ENCODE measurements around the gene GGA1.
"Not testable (repeated sequence)": the region's sequence is repeated elsewhere in the genome, so short reads cannot be mapped to it uniquely, and the experiment has no call there.

The GGA1 gene

GRCh38 chr22:37601540-37602442, 6.8 kb upstream of the GGA1 start:
- no peaks in the 10 kb centered on the region for H3K36me3 ChIP-seq (replicated peaks; ENCODE audit: insufficient read depth, low read length)
- H3K79me2 ChIP-seq (ENCODE audit: low read length): no peaks in the 10 kb centered on the region
- no peaks in the 10 kb centered on the region for H4K20me1 ChIP-seq (ENCODE audit: insufficient read depth, low read length)
- H3K9ac ChIP-seq (ENCODE audit: low read length): no peak overlapping the region
- peak overlapping the region; percentile 60 for H2AFZ ChIP-seq (ENCODE audit: low read length)
- TF ChIP-seq CTCF (IDR thresholded peaks at IDR 0.05; ENCODE audit: low read length) (no peak), EZH2 (optimal IDR thresholded peaks at IDR 0.05; ENCODE audit: low read depth, low read length) (no peak), EZH2phosphoT487 (IDR thresholded peaks at IDR 0.05; ENCODE audit: low read length) (no peak)
- H3K27me3 ChIP-seq (replicated peaks; ENCODE audit: insufficient read depth, low read length): peaks cover 25% of the 10 kb centered on the region
- no peaks in the 10 kb centered on the region for H3K9me3 ChIP-seq (replicated peaks; ENCODE audit: insufficient read depth, low read length)
- peak; percentile 80 for DNase-seq
- peak overlapping the region; percentile 53; the same call in 1 of the 2 replicates for H3K4me2 ChIP-seq (ENCODE audit: low read depth, low read length)
- H3K9me2 ChIP-seq (replicated peaks; ENCODE audit: insufficient read depth, low read length): no peaks in the 10 kb centered on the region
- no peaks in the 10 kb centered on the region for H3F3A ChIP-seq (ENCODE audit: insufficient read depth, low read length)
- H3K27ac ChIP-seq (ENCODE audit: low read length): no peak overlapping the region
- H3K4me1 ChIP-seq (ENCODE audit: low read length): peaks cover under 1% of the 10 kb centered on the region; the same call in 1 of the 2 replicates
- peak overlapping the region; percentile 24; the same call in 1 of the 2 replicates for H3K4me3 ChIP-seq (ENCODE audit: low read length)

GRCh38 chr22:37602546-37603277, 5.9 kb upstream of the GGA1 start:
- not testable (repeated sequence) for H3K9me3 ChIP-seq (replicated peaks; ENCODE audit: insufficient read depth, low read length); DNase-seq; H4K20me1 ChIP-seq (ENCODE audit: insufficient read depth, low read length); H3K27ac ChIP-seq (ENCODE audit: low read length); H3F3A ChIP-seq (ENCODE audit: insufficient read depth, low read length); H2AFZ ChIP-seq (ENCODE audit: low read length); H3K79me2 ChIP-seq (ENCODE audit: low read length); H3K4me3 ChIP-seq (ENCODE audit: low read length); H3K9ac ChIP-seq (ENCODE audit: low read length); H3K4me1 ChIP-seq (ENCODE audit: low read length); H3K4me2 ChIP-seq (ENCODE audit: low read depth, low read length); H3K36me3 ChIP-seq (replicated peaks; ENCODE audit: insufficient read depth, low read length); H3K9me2 ChIP-seq (replicated peaks; ENCODE audit: insufficient read depth, low read length)
- H3K27me3 ChIP-seq (replicated peaks; ENCODE audit: insufficient read depth, low read length): peaks cover 18% of the 10 kb centered on the region

GRCh38 chr22:37604074-37604473, 4.6 kb upstream of the GGA1 start:
- H3K27me3 ChIP-seq (replicated peaks; ENCODE audit: insufficient read depth, low read length): peaks cover 12% of the 10 kb centered on the region
- no peak overlapping the region for H3K27ac ChIP-seq (ENCODE audit: low read length)
- no peaks in the 10 kb centered on the region for H4K20me1 ChIP-seq (ENCODE audit: insufficient read depth, low read length)
- no peaks in the 10 kb centered on the region for H3K9me3 ChIP-seq (replicated peaks; ENCODE audit: insufficient read depth, low read length)
- H3K79me2 ChIP-seq (ENCODE audit: low read length): peaks cover 3% of the 10 kb centered on the region
- no peaks in the 10 kb centered on the region for H3K9me2 ChIP-seq (replicated peaks; ENCODE audit: insufficient read depth, low read length)
- H3F3A ChIP-seq (ENCODE audit: insufficient read depth, low read length): peaks cover 11% of the 10 kb centered on the region
- TF ChIP-seq EZH2phosphoT487 (IDR thresholded peaks at IDR 0.05; ENCODE audit: low read length) (no peak), CTCF (IDR thresholded peaks at IDR 0.05; ENCODE audit: low read length) (no peak), EZH2 (optimal IDR thresholded peaks at IDR 0.05; ENCODE audit: low read depth, low read length) (no peak)
- peaks cover 2% of the 10 kb centered on the region; the same call in 1 of the 2 replicates for H3K4me1 ChIP-seq (ENCODE audit: low read length)
- no peak overlapping the region for H3K9ac ChIP-seq (ENCODE audit: low read length)
- no peak overlapping the region for H3K4me2 ChIP-seq (ENCODE audit: low read depth, low read length)
- H3K4me3 ChIP-seq (ENCODE audit: low read length): no peak overlapping the region
- H2AFZ ChIP-seq (ENCODE audit: low read length): no peak overlapping the region
- no peaks in the 10 kb centered on the region for H3K36me3 ChIP-seq (replicated peaks; ENCODE audit: insufficient read depth, low read length)
- no peak for DNase-seq
